KMS-11 (cell line): ENCODE data around the gene IPO4.

Experiments
- H2AFZ ChIP-seq: fragments of 200-600 bp; sonication (generic); 2 replicates; pipeline ENCODE4 v1.6.1; 2016; ENCODE audit warnings: antibody characterized with exemption, mixed run types, low read depth
- H3K27ac ChIP-seq: fragments of 200-600 bp; sonication (generic); 2 replicates; pipeline ENCODE4 v1.6.1; 2016; ENCODE audit warnings: mild to moderate bottlenecking, mixed run types
- H3K27me3 ChIP-seq: fragments of 200-600 bp; sonication (generic); 2 replicates; pipeline ENCODE4 v1.6.1; 2017; ENCODE audit warnings: mild to moderate bottlenecking, low read depth, mixed run types, moderate library complexity; ENCODE audit not compliant: insufficient read depth
- H3K36me3 ChIP-seq: fragments of 200-600 bp; sonication (generic); 2 replicates; pipeline ENCODE4 v1.6.1; 2017; ENCODE audit warnings: mild to moderate bottlenecking, mixed run types; ENCODE audit not compliant: insufficient read depth
- H3K4me1 ChIP-seq: fragments of 200-600 bp; sonication (generic); 2 replicates; pipeline ENCODE4 v1.6.1; 2016; ENCODE audit warnings: mild to moderate bottlenecking, low read depth, mixed run types; ENCODE audit not compliant: poor library complexity, severe bottlenecking
- H3K4me2 ChIP-seq: fragments of 200-600 bp; sonication (generic); 2 replicates; pipeline ENCODE4 v1.7.0; 2016; ENCODE audit warnings: mild to moderate bottlenecking, mixed run types
- H3K4me3 ChIP-seq: fragments of 200-600 bp; sonication (generic); IDR thresholded peaks from 2 replicates; pipeline ENCODE4 v1.6.1; 2017; ENCODE audit warnings: low read depth, low read length, mixed read lengths; ENCODE audit not compliant: insufficient read depth
- H3K79me2 ChIP-seq: fragments of 200-600 bp; sonication (generic); 2 replicates; pipeline ENCODE4 v1.6.1; 2016; ENCODE audit warnings: low read depth, mixed run types; ENCODE audit not compliant: insufficient read depth
- H3K9ac ChIP-seq: fragments of 200-600 bp; sonication (generic); 2 replicates; pipeline ENCODE4 v1.6.1; 2016; ENCODE audit warnings: mild to moderate bottlenecking, mixed run types
- H4K20me1 ChIP-seq: fragments of 200-600 bp; sonication (generic); 2 replicates; pipeline ENCODE4 v1.6.1; 2016; ENCODE audit warnings: mild to moderate bottlenecking, mixed run types; ENCODE audit not compliant: insufficient read depth
- CTCF ChIP-seq: fragments of 200-600 bp; sonication (generic); conservative IDR thresholded peaks from 2 replicates; pipeline ENCODE4 v1.6.1; 2017; ENCODE audit warnings: low read depth, mild to moderate bottlenecking, antibody characterized with exemption, low read length, moderate library complexity, mixed read lengths

The IPO4 gene

GRCh38 chr14:24159777-24160498 lies 28.7 kb downstream of the IPO4 start:
- no peak overlapping the region for H3K4me3 ChIP-seq
- no peak overlapping the region for H3K9ac ChIP-seq
- no peaks in the 10 kb centered on the region for H3K79me2 ChIP-seq
- no peak overlapping the region for H3K4me2 ChIP-seq
- H4K20me1 ChIP-seq, result no peaks in the 10 kb centered on the region
- peaks cover 14% of the 10 kb centered on the region for H3K4me1 ChIP-seq
- H3K36me3 ChIP-seq, result no peaks in the 10 kb centered on the region
- no peaks in the 10 kb centered on the region for H3K27me3 ChIP-seq
- no peak overlapping the region for H2AFZ ChIP-seq
- no peak overlapping the region for H3K27ac ChIP-seq
- TF ChIP-seq CTCF, result no peak

GRCh38 chr14:24157331-24157730 lies 31.3 kb downstream of the IPO4 start:
- H3K4me1 ChIP-seq, result peaks cover 14% of the 10 kb centered on the region
- H3K79me2 ChIP-seq, result no peaks in the 10 kb centered on the region
- TF ChIP-seq CTCF, result no peak
- no peak overlapping the region for H2AFZ ChIP-seq
- no peak overlapping the region for H3K27ac ChIP-seq
- no peak overlapping the region for H3K4me3 ChIP-seq
- no peaks in the 10 kb centered on the region for H4K20me1 ChIP-seq
- no peak overlapping the region for H3K4me2 ChIP-seq
- no peaks in the 10 kb centered on the region for H3K36me3 ChIP-seq
- H3K27me3 ChIP-seq, result no peaks in the 10 kb centered on the region
- no peak overlapping the region for H3K9ac ChIP-seq

- H3K79me2 ChIP-seq, result no peaks in the 10 kb centered on the region
- no peak overlapping the region for H3K9ac ChIP-seq
- H3K27ac ChIP-seq, result no peak overlapping the region
- H3K36me3 ChIP-seq, result no peaks in the 10 kb centered on the region
- no peaks in the 10 kb centered on the region for H4K20me1 ChIP-seq
- no peak overlapping the region for H2AFZ ChIP-seq
- no peak overlapping the region for H3K4me2 ChIP-seq
- H3K4me1 ChIP-seq, result peaks cover 11% of the 10 kb centered on the region
- H3K4me3 ChIP-seq, result no peak overlapping the region
- H3K27me3 ChIP-seq, result no peaks in the 10 kb centered on the region
- TF ChIP-seq CTCF, result no peak
These were observed 31.8 kb downstream of the IPO4 start for GRCh38 chr14:24156840-24157239.

GRCh38 chr14:24155100-24155499 lies 33.5 kb downstream of the IPO4 start:
- Histone ChIP-seq H3K27ac (no peak overlapping the region), H3K79me2 (no peaks in the 10 kb centered on the region), H3K4me1 (no peaks in the 10 kb centered on the region), H3K9ac (no peak overlapping the region), H3K27me3 (no peaks in the 10 kb centered on the region), H3K4me3 (no peak overlapping the region), H2AFZ (no peak overlapping the region), H4K20me1 (no peaks in the 10 kb centered on the region), H3K36me3 (no peaks in the 10 kb centered on the region), H3K4me2 (no peak overlapping the region)
- TF ChIP-seq CTCF, result no peak
